IPS-NIHi7 (cell line): Measurements from ENCODE around the gene NOG.

ENCODE experiments used
- DNase-seq: peaks from one replicate; pipeline ENCODE4 v3.0.0; 2012; ENCODE audit warnings: mixed read lengths; ENCODE audit errors: extremely low spot score

The NOG gene

GRCh38 chr17:56636265-56636664, 42.8 kb downstream of the NOG start:
- DNase-seq = no peak

- no peak for DNase-seq
Observed at GRCh38 chr17:56637254-56637653, 43.8 kb downstream of the NOG start.

DNA sequence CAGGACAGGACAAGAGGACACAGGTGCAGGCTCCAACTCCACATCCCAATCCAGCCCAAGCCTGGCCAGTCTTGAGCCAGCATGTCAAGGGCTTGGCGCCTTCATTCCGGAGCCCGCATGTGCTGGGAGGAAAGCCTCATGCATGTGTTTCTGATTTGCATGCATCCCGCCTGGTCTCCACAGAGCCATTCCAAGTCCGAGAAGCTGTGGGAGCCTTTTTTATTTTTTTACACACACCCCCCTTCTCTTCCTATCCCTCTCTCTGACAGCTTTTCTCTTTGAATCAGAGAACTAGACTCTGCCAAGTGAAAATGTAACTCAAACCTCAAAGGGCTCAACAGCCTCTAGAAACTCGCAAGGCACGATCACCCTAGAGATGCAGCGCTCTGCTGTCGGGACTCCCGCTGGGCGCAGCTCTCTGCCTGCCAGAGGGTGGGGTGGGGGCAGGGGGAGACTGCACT, 45.1 kb downstream of the NOG start:
- DNase-seq = no peak

GRCh38 chr17:56639517-56639916, 46.0 kb downstream of the NOG start:
- no peak for DNase-seq

DNA sequence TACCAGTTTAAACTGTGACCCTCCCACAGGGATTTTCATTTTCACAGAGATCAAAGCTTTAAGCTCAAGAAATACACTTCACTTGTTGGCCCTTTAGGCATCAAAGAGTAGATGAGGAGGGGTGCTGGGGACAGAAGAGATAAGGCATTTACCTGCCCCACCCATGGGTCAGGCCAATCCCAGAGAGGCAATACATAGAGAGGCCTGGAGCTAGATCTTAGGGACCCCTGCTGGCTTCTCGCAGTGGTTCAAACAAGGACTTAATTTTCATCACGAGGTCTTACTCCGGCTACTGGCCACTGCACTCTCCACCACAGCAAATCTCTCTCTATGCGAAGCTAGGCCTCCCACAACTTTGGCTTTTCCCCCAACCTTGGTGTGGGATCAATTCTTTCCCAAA, 46.6 kb downstream of the NOG start:
- peak; percentile 26 for DNase-seq

DNA sequence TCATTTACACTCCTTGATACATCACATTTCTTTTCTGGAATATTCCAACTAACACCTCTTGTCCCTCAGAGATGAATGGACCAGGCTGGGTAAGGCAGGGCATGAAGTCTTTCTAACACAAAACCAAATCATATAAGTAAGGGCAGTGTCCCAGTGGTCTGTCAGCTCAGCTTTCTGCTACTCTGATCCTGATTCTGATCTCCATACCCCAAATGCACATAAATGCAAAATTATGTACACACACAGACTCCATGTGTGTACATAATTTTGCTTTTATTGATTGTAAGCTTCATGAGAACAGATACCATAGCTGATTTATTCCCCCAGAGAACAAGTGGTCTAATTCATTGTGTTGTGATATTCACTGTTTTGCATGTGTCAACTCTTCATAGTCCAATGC, 47.9 kb downstream of the NOG start:
- no peak for DNase-seq

DNA sequence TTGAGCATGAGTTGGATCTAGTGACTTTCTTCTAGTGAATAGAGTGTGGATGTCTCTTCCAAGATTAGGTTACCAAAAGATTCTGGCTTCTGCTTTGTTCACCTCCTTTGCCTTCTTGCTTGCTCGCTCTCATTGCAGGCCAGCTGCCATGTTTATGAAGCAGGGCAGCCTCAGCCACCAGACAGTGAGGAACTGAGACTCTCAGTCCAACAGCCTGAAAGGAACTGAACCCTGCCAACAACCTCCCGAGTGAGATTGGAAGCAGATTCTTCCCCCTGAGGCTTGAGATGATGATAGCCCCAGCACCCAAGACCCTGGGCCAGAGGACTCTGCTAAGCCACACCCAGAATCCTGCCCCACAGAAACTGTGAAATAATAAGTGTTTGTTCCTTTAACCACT, 48.4 kb downstream of the NOG start:
- DNase-seq = no peak

DNA sequence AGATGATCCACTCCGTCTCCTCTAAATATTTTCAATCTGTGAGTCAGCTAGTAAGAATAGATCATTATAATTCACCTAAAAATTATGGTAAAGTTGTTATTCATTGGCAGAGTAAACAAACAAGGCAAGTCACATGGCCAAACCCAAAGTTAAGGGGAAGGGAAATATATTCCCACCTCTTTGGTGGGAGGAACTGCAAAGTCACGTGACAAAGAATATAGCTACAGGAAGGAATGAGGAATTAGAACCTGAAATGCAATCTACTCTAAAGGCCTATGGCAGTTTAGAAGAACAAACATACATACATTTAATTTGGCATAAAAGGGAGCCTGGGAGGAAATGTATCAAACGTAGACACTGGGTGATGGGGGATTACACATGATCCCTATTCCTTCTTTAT, 48.9 kb downstream of the NOG start:
- DNase-seq = no peak
